BLaER1 treated with 17β-estradiol and CSF1 and Interleukin-3, amounts not matched to agents 10 nM and 100 nM (cell line): ENCODE data around the gene MNAT1.

Source experiments
- H3K27ac ChIP-seq, 11 experiments: shearing (Covaris generic); formaldehyde crosslinking; 2 replicates each; pipeline ENCODE4 v1.8.1; 2022
- H3K27me3 ChIP-seq, 11 experiments: shearing (Covaris generic); formaldehyde crosslinking; 2 replicates each; pipeline ENCODE4 v1.8.1; 2022
- H3K36me3 ChIP-seq, 11 experiments: shearing (Covaris generic); formaldehyde crosslinking; 2 replicates each; pipeline ENCODE4 v1.8.1; 2022
- H3K4me1 ChIP-seq, 10 experiments: shearing (Covaris generic); formaldehyde crosslinking; 2 replicates each; pipeline ENCODE4 v1.8.1; 2022
- H3K4me2 ChIP-seq, 11 experiments: shearing (Covaris generic); formaldehyde crosslinking; 2 replicates each; pipeline ENCODE4 v1.8.1; 2022
- H3K4me3 ChIP-seq, 10 experiments: shearing (Covaris generic); formaldehyde crosslinking; 2 replicates each; pipeline ENCODE4 v1.8.1; 2022
- H3K9ac ChIP-seq, 11 experiments: shearing (Covaris generic); formaldehyde crosslinking; 2 replicates each; pipeline ENCODE4 v1.8.1; 2022
- H3K9me3 ChIP-seq, 11 experiments: shearing (Covaris generic); formaldehyde crosslinking; replicated peaks in 1 of 11; 2 replicates each; pipeline ENCODE4 v1.8.1; 2022
- H4K20me1 ChIP-seq, 11 experiments: shearing (Covaris generic); formaldehyde crosslinking; 2 replicates each; pipeline ENCODE4 v1.8.1; 2022
- Cebpa-rat ChIP-seq, 11 experiments: shearing (Covaris generic); IDR thresholded peaks; 2 replicates each; pipeline ENCODE4 v1.8.1; 2022

The MNAT1 gene

GRCh38 chr14:60971271-60971670, 236.7 kb downstream of the MNAT1 start:
- H3K27me3 ChIP-seq = no peaks in the 10 kb centered on the region
- no peak overlapping the region for H3K27ac ChIP-seq
- H3K9ac ChIP-seq = no peak overlapping the region
- peaks cover 0 to 19% (median 5%) of the 10 kb centered on the region in 10 experiments; a peak in 11 of 20 replicates for H3K4me1 ChIP-seq
- H3K4me2 ChIP-seq = no peak overlapping the region; a peak in 2 of 22 replicates
- H3K36me3 ChIP-seq = peaks cover 0 to 37% (median 3%) of the 10 kb centered on the region in 11 experiments; a peak in 5 of 22 replicates
- no peak overlapping the region for H3K4me3 ChIP-seq
- no peaks in the 10 kb centered on the region for H3K9me3 ChIP-seq
- no peaks in the 10 kb centered on the region for H4K20me1 ChIP-seq
- TF ChIP-seq Cebpa-rat (IDR thresholded peaks at IDR 0.05) = no peak

GRCh38 chr14:60972295-60972694, 237.7 kb downstream of the MNAT1 start:
- H3K27ac ChIP-seq = no peak overlapping the region
- TF ChIP-seq Cebpa-rat (IDR thresholded peaks at IDR 0.05) = no peak
- H3K9ac ChIP-seq = no peak overlapping the region
- peaks cover 0 to 40% (median 3%) of the 10 kb centered on the region in 11 experiments; a peak in 5 of 22 replicates for H3K36me3 ChIP-seq
- no peaks in the 10 kb centered on the region for H4K20me1 ChIP-seq
- H3K4me3 ChIP-seq = no peak overlapping the region
- no peaks in the 10 kb centered on the region for H3K9me3 ChIP-seq
- no peak overlapping the region for H3K4me2 ChIP-seq
- H3K27me3 ChIP-seq = no peaks in the 10 kb centered on the region
- peaks cover 0 to 19% (median 5%) of the 10 kb centered on the region in 10 experiments; a peak in 11 of 20 replicates for H3K4me1 ChIP-seq

DNA sequence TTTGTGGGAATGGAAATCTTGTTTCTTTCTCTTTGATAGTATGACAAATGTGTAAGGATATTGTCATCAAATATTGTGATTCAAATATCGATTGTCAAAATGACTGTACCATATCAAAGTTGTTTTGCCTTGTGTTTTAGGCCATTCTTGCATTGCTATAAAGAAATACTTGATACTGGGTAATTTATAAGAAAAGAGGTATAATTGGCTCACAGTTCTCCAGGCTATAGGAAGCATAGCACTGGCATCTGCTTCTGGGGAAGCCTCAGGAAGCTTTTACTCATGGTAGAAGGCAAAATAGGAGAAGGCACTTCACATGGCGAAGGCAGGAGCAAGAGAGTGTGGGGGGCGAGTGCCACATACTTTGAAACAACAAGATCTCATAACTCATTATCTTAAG, 238.5 kb downstream of the MNAT1 start:
- no peak overlapping the region for H3K4me2 ChIP-seq
- TF ChIP-seq Cebpa-rat (IDR thresholded peaks at IDR 0.05) = no peak

GRCh38 chr14:60974090-60974651, 239.6 kb downstream of the MNAT1 start:
- peaks cover 0 to 27% (median 5%) of the 10 kb centered on the region in 10 experiments; a peak in 11 of 20 replicates for H3K4me1 ChIP-seq
- H3K9ac ChIP-seq = no peak overlapping the region
- no peaks in the 10 kb centered on the region for H3K27me3 ChIP-seq
- H3K4me3 ChIP-seq = no peak overlapping the region
- no peak overlapping the region for H3K4me2 ChIP-seq
- no peak for TF ChIP-seq Cebpa-rat (IDR thresholded peaks at IDR 0.05)
- peaks cover 0 to 40% (median 3%) of the 10 kb centered on the region in 11 experiments; a peak in 5 of 22 replicates for H3K36me3 ChIP-seq
- no peak overlapping the region for H3K27ac ChIP-seq
- H3K9me3 ChIP-seq = no peaks in the 10 kb centered on the region
- no peaks in the 10 kb centered on the region for H4K20me1 ChIP-seq

More for the DNA sequence above, 238.5 kb downstream of the MNAT1 start:
- Histone ChIP-seq H3K36me3 (peaks cover 0 to 40% (median 3%) of the 10 kb centered on the region in 11 experiments; a peak in 5 of 22 replicates), H3K9ac (no peak overlapping the region), H3K4me1 (peaks cover 0 to 19% (median 5%) of the 10 kb centered on the region in 10 experiments; a peak in 11 of 20 replicates), H3K4me3 (no peak overlapping the region), H3K27ac (no peak overlapping the region), H3K27me3 (no peaks in the 10 kb centered on the region), H3K9me3 (no peaks in the 10 kb centered on the region), H4K20me1 (no peaks in the 10 kb centered on the region)

- H3K9me3 ChIP-seq = peaks cover 0 to 6% (median under 1%) of the 10 kb centered on the region in 11 experiments; a peak in 12 of 22 replicates
- peaks cover 0 to 4% (median under 1%) of the 10 kb centered on the region in 11 experiments; a peak in 9 of 22 replicates for H3K27me3 ChIP-seq
- TF ChIP-seq Cebpa-rat (IDR thresholded peaks at IDR 0.05) = no peak
- H4K20me1 ChIP-seq = no peaks in the 10 kb centered on the region
- H3K27ac ChIP-seq = no peak overlapping the region
- peaks cover 0 to 36% (median 5%) of the 10 kb centered on the region in 10 experiments; a peak in 8 of 20 replicates for H3K4me1 ChIP-seq
- H3K9ac ChIP-seq = no peak overlapping the region
- H3K4me3 ChIP-seq = no peak overlapping the region
- peaks cover 0 to 40% (median 3%) of the 10 kb centered on the region in 11 experiments; a peak in 5 of 22 replicates for H3K36me3 ChIP-seq
- H3K4me2 ChIP-seq = no peak overlapping the region
Observed at GRCh38 chr14:60975551-60975950, 241.0 kb downstream of the MNAT1 start.

GRCh38 chr14:60977847-60978246, 243.3 kb downstream of the MNAT1 start:
- peaks cover 0 to 45% (median 9%) of the 10 kb centered on the region in 10 experiments; a peak in 17 of 20 replicates for H3K4me1 ChIP-seq
- H3K36me3 ChIP-seq = peaks cover 0 to 35% (median 0%) of the 10 kb centered on the region in 11 experiments; a peak in 5 of 22 replicates
- H3K4me3 ChIP-seq = no peak overlapping the region
- H4K20me1 ChIP-seq = no peaks in the 10 kb centered on the region
- H3K9me3 ChIP-seq = peaks cover 0 to 16% (median 11%) of the 10 kb centered on the region in 11 experiments; a peak in 15 of 22 replicates
- peaks cover 0 to 19% (median 15%) of the 10 kb centered on the region in 11 experiments; a peak in 15 of 22 replicates for H3K27me3 ChIP-seq
- peak overlapping the region in 2 of 11 experiments; percentile 30 to 33; a peak in 2 of 22 replicates for H3K4me2 ChIP-seq
- no peak for TF ChIP-seq Cebpa-rat (IDR thresholded peaks at IDR 0.05)
- no peak overlapping the region for H3K27ac ChIP-seq
- no peak overlapping the region for H3K9ac ChIP-seq

DNA sequence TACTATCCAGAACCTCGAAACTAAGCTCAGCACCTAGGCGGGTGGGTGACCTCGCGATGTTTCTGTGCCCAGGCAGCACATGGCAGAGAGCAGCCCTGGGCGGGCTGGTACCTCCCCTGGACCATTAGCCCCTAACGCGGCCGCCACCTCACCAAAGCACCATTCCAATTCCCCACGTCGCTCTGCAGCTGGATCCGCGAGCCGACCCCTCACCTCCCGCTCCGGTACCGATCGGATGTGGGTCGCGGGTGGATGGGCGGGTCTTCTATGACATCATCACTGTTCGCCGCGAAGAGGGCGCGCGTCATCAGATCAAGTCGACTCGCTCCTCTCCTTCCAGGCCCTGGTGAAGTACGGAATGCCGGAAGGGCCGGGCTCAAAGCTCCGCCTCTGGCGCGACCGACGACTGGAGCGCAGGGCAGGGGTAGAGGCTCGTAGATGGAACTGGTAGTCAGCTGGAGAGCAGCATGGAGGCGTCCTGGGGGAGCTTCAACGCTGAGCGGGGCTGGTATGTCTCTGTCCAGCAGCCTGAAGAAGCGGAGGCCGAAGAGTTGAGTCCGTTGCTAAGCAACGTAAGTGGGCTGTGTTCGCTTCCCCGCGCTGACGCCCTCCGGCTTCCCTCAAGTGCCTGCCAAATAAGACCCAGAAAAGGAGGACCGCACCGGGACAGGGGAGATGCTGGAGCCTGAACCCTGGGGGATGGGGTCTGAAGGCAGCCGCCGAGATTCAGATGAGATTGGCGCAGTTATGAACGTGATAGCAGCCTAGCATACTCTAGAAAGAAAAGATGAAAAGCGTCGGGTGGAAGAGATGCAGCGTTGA, 246.5 kb downstream of the MNAT1 start, which contains the start of the genes SLC38A6 and TRMT5:
Gene SLC38A6 (plus strand): TSS at position 435 of the 822 bp plus-strand sequence. CDS start 33 bp downstream, at position 468.
Gene TRMT5 (minus strand): TSS at position 269 of the 822 bp plus-strand sequence. CDS start 106 bp downstream, at position 163.
- Histone ChIP-seq H3K4me3 (peak within 1 kb of the TSS; percentile 65 to 71 (median 68)), H3K9me3 (peaks cover 0 to 16% (median 11%) of the 10 kb centered on the region in 11 experiments; a peak in 15 of 22 replicates)

DNA sequence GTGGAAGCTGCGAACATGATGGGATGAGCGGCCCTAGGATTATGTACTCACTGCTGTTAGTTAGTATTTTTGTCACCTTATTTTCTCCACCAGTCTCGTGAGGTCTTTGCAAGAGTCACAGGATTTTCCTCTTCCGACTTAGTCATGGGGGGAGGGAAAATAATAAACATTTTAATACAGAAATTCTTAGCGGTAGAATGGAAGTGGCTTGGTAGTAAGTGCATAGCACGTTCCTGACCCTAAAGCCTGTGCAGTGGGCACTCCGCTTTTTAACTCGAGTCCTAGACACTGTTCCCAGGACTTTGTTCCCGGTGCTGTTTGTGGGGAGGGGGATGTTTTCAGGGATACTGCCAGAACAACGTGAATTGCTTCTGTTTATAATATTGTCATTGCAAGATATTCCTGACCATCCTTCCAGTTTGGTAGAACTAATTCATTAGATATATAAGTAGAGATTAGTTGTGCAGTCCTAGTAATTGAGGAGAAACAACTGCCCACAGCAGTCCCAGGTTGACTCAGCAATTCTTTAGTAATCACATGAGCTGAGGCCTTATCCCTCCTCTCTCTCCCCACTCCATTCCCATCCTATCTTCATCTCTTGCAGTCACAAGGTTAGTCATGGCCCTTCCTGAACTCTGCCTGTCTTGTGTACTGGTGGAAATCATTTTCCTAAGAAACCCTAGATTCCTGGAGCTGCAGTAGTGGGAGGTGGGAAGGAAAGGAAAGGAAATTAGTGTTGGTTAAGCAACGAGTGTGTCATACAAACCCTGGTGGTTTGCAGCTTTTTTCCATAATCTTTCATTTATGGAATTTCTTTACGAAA, 247.3 kb downstream of the MNAT1 start:
- Histone ChIP-seq H3K4me2 (peak overlapping the region; percentile 64 to 98 (median 81)), H3K4me1 (peaks cover 0 to 83% (median 10%) of the 10 kb centered on the region in 10 experiments; a peak in 17 of 20 replicates), H3K27ac (peak overlapping the region in 6 of 11 experiments; percentile 40 to 77 (median 63); a peak in 11 of 22 replicates), H3K9ac (peak overlapping the region; percentile 58 to 78 (median 71); a peak in 21 of 22 replicates), H3K36me3 (peaks cover 0 to 18% (median 0%) of the 10 kb centered on the region in 11 experiments; a peak in 5 of 22 replicates), H3K9me3 (peaks cover 0 to 16% (median 11%) of the 10 kb centered on the region in 11 experiments; a peak in 15 of 22 replicates), H3K4me3 (peak overlapping the region; percentile 65 to 71 (median 68)), H3K27me3 (peaks cover 0 to 19% (median 15%) of the 10 kb centered on the region in 11 experiments; a peak in 15 of 22 replicates), H4K20me1 (no peaks in the 10 kb centered on the region)
- TF ChIP-seq Cebpa-rat (IDR thresholded peaks at IDR 0.05) = no peak

More for the DNA sequence above, 246.5 kb downstream of the MNAT1 start, which contains the start of the genes SLC38A6 and TRMT5:
- Histone ChIP-seq H3K27ac (peak within 1 kb of the TSS; percentile 31 to 77 (median 54); a peak in 20 of 22 replicates), H3K9ac (peak within 1 kb of the TSS; percentile 58 to 78 (median 71)), H3K27me3 (peaks cover 0 to 19% (median 15%) of the 10 kb centered on the region in 11 experiments; a peak in 15 of 22 replicates), H3K4me2 (peak within 1 kb of the TSS; percentile 64 to 98 (median 81)), H3K4me1 (peaks cover 0 to 74% (median 10%) of the 10 kb centered on the region in 10 experiments; a peak in 17 of 20 replicates), H4K20me1 (no peaks in the 10 kb centered on the region), H3K36me3 (peaks cover 0 to 23% (median 0%) of the 10 kb centered on the region in 11 experiments; a peak in 5 of 22 replicates)
- no peak for TF ChIP-seq Cebpa-rat (IDR thresholded peaks at IDR 0.05)
